ENCODE measurements around the gene RAPGEF5. TPM values are rescaled to one million over a fixed set of nuclear protein-coding genes. Genes with fewer than 3 reads are reported as not detected.

RAPGEF5 gene
- total RNA-seq, 1 donor from 2014 or later, result 2.3 TPM

- peak; percentile 91 for DNase-seq (ENCODE audit: low read depth)
Observed at GRCh38 chr7:22346383-22347107, 10.4 kb downstream of the RAPGEF5 start.

GRCh38 chr7:22344655-22345054 is 12.3 kb downstream of the RAPGEF5 start:
- DNase-seq (ENCODE audit: low read depth), result no peak

- DNase-seq (ENCODE audit: low read depth), result no peak
Observed at GRCh38 chr7:22343612-22344011, 13.3 kb downstream of the RAPGEF5 start.

- DNase-seq (ENCODE audit: low read depth), result no peak
Observed at GRCh38 chr7:22343071-22343470, 13.9 kb downstream of the RAPGEF5 start.

GRCh38 chr7:22339725-22340390 is 17.1 kb downstream of the RAPGEF5 start:
- no peak for DNase-seq (ENCODE audit: low read depth)

- DNase-seq (ENCODE audit: low read depth), result no peak
Observed at GRCh38 chr7:22338877-22339276, 18.1 kb downstream of the RAPGEF5 start.

GRCh38 chr7:22338411-22338810 is 18.5 kb downstream of the RAPGEF5 start:
- DNase-seq (ENCODE audit: low read depth), result no peak

- no peak for DNase-seq (ENCODE audit: low read depth)
Observed at GRCh38 chr7:22333680-22334141, 23.2 kb downstream of the RAPGEF5 start.

GRCh38 chr7:22332461-22332870 is 24.5 kb downstream of the RAPGEF5 start:
- DNase-seq (ENCODE audit: low read depth), result peak; percentile 98

GRCh38 chr7:22331704-22332103 is 25.2 kb downstream of the RAPGEF5 start:
- peak; percentile 74 for DNase-seq (ENCODE audit: low read depth)

GRCh38 chr7:22330903-22331302 is 26.1 kb downstream of the RAPGEF5 start:
- no peak for DNase-seq (ENCODE audit: low read depth)

GRCh38 chr7:22329816-22330524 is 27.0 kb downstream of the RAPGEF5 start:
- no peak for DNase-seq (ENCODE audit: low read depth)

GRCh38 chr7:22326181-22326580 is 30.8 kb downstream of the RAPGEF5 start:
- no peak for DNase-seq (ENCODE audit: low read depth)

- DNase-seq (ENCODE audit: low read depth), result peak; percentile 50
Observed at GRCh38 chr7:22325671-22326070, 31.3 kb downstream of the RAPGEF5 start.

GRCh38 chr7:22323714-22324113 is 33.2 kb downstream of the RAPGEF5 start:
- no peak for DNase-seq (ENCODE audit: low read depth)

GRCh38 chr7:22320416-22320815 is 36.5 kb downstream of the RAPGEF5 start:
- no peak for DNase-seq (ENCODE audit: low read depth)

- no peak for DNase-seq (ENCODE audit: low read depth)
Observed at GRCh38 chr7:22319424-22320403, 37.2 kb downstream of the RAPGEF5 start.

GRCh38 chr7:22318376-22318775 is 38.6 kb downstream of the RAPGEF5 start:
- no peak for DNase-seq (ENCODE audit: low read depth)

- no peak for DNase-seq (ENCODE audit: low read depth)
Observed at GRCh38 chr7:22317632-22318031, 39.3 kb downstream of the RAPGEF5 start.

- no peak for DNase-seq (ENCODE audit: low read depth)
Observed at GRCh38 chr7:22316914-22317313, 40.0 kb downstream of the RAPGEF5 start.

- DNase-seq (ENCODE audit: low read depth), result no peak
Observed at GRCh38 chr7:22307816-22308215, 49.1 kb downstream of the RAPGEF5 start.
